ENCODE data around the gene OR4E2.

- no peak for TF ChIP-seq CTCF (IDR thresholded peaks at IDR 0.05)
- TF ChIP-seq POLR2A (IDR thresholded peaks at IDR 0.05), result no peak
Observed at GRCh38 chr14:21653331-21653885, at the start of gene OR4E2.
